H1 (cell line): ENCODE measurements around the gene NCK1. TPM values are rescaled to one million over a fixed set of nuclear protein-coding genes. Genes with fewer than 3 reads are reported as not detected.

ENCODE experiments used
- CTCF ChIA-PET: fragments of 300-600 bp; sonication (Branson Sonifier 250); formaldehyde crosslinking; loops from one replicate; lab custom pipeline; 2021; ENCODE audit not compliant: partially characterized antibody; lab: Charles Lee
- POLR2A ChIA-PET: fragments of 300-600 bp; sonication (Branson Sonifier 250); formaldehyde crosslinking; loops from one replicate; lab custom pipeline; 2021; ENCODE audit warnings: inconsistent platforms; ENCODE audit not compliant: partially characterized antibody; lab: Charles Lee
- DNase-seq, 2 experiments: peaks; one replicate each; pipeline versions ENCODE4 v3.0.0 to v3.0.0-alpha.2; 2010 to 2022; ENCODE audit warnings: low spot score in 2 of 2, low read depth in 1 of 2, mixed read lengths in 1 of 2
- FAIRE-seq: peaks from 2 replicates; lab custom pipeline; 2011; peaks lifted over from hg19 to GRCh38; lab: Jason Lieb, UNC
- H2AFZ ChIP-seq: 2 replicates; pipeline ENCODE4 v1.8.1; 2012; ENCODE audit warnings: low read length, inconsistent platforms
- H2AK5ac ChIP-seq: 2 replicates; pipeline ENCODE4 v1.6.1; 2013; ENCODE audit warnings: low read depth, low read length
- H2BK120ac ChIP-seq: replicated peaks from 2 replicates; pipeline ENCODE3; 2013; ENCODE audit warnings: low read depth, low read length, inconsistent platforms
- H2BK12ac ChIP-seq: 2 replicates; pipeline ENCODE4 v1.6.1; 2013; ENCODE audit warnings: low read depth, low read length
- H2BK15ac ChIP-seq: 2 replicates; pipeline ENCODE4 v1.6.1; 2013; ENCODE audit warnings: low read length
- H2BK20ac ChIP-seq: 2 replicates; pipeline ENCODE4 v1.6.1; 2013; ENCODE audit warnings: low read length
- H2BK5ac ChIP-seq: 2 replicates; pipeline ENCODE4 v1.6.1; 2013; ENCODE audit warnings: low read depth, low read length
- H3K14ac ChIP-seq: 2 replicates; pipeline ENCODE4 v1.6.1; 2013; ENCODE audit warnings: inconsistent platforms; ENCODE audit not compliant: insufficient read length
- H3K18ac ChIP-seq: 2 replicates; pipeline ENCODE4 v1.6.1; 2013; ENCODE audit warnings: low read length; ENCODE audit errors: extremely low read depth
- H3K23ac ChIP-seq: 2 replicates; pipeline ENCODE4 v1.6.1; 2013; ENCODE audit warnings: inconsistent platforms; ENCODE audit not compliant: insufficient read length
- H3K23me2 ChIP-seq: 2 replicates; pipeline ENCODE4 v1.6.1; 2013; ENCODE audit warnings: low read depth, low read length
- H3K27ac ChIP-seq: 2 replicates; pipeline ENCODE4 v1.6.1; 2011; ENCODE audit warnings: low read depth, low read length, inconsistent platforms
- H3K27me3 ChIP-seq, 4 experiments: replicated peaks in 1 of 4; 1 replicate in 1 of 4; 2 replicates in 3 of 4; pipeline versions ENCODE4 v1.6.1 to v1.8.1; 2011 to 2013; ENCODE audit warnings: low read length in 3 of 4, mild to moderate bottlenecking in 3 of 4, inconsistent platforms in 2 of 4, mixed read lengths in 2 of 4, moderate library complexity in 1 of 4; ENCODE audit not compliant: control insufficient read depth in 3 of 4, insufficient read depth in 3 of 4; ENCODE audit errors: extremely low read depth in 1 of 4
- H3K36me3 ChIP-seq, 4 experiments: 2 replicates each; pipeline versions ENCODE4 v1.6.1 to v1.8.1; 2011 to 2013; ENCODE audit warnings: mild to moderate bottlenecking in 4 of 4, low read length in 3 of 4, moderate library complexity in 2 of 4, control low read depth in 1 of 4, inconsistent platforms in 1 of 4; ENCODE audit not compliant: insufficient read depth in 4 of 4, control insufficient read depth in 2 of 4
- H3K4ac ChIP-seq: replicated peaks from 2 replicates; pipeline ENCODE3; 2013; ENCODE audit warnings: low read length, low read depth, mixed read lengths, inconsistent platforms; ENCODE audit not compliant: insufficient read length
- H3K4me1 ChIP-seq, 4 experiments: replicated peaks in 1 of 4; 1 replicate in 1 of 4; 2 replicates in 3 of 4; pipeline versions ENCODE4 v1.6.1 to v1.8.1; 2011 to 2013; ENCODE audit warnings: low read length in 3 of 4, inconsistent platforms in 2 of 4, mixed read lengths in 1 of 4; ENCODE audit not compliant: insufficient read depth in 4 of 4, control insufficient read depth in 3 of 4
- H3K4me2 ChIP-seq, 2 experiments: 2 replicates each; pipeline versions ENCODE4 v1.6.1 to v1.8.1; 2011 to 2013; ENCODE audit warnings: low read depth in 2 of 2, low read length in 2 of 2, control low read depth in 1 of 2, inconsistent platforms in 1 of 2, mild to moderate bottlenecking in 1 of 2; ENCODE audit not compliant: insufficient read depth in 1 of 2
- H3K4me3 ChIP-seq, 4 experiments: fragments of 200-600, 300-600 bp in 1 of 4; sonication (generic), shearing (Covaris generic), sonication (Bioruptor Twin) in 1 of 4; 2 replicates each; pipeline versions ENCODE4 v1.5.1 to v1.8.1; 2011 to 2016; ENCODE audit warnings: low read length in 4 of 4, low read depth in 3 of 4, control low read depth in 2 of 4, inconsistent platforms in 2 of 4, mild to moderate bottlenecking in 2 of 4, mixed read lengths in 1 of 4, moderate library complexity in 1 of 4; ENCODE audit not compliant: insufficient read depth in 2 of 4; ENCODE audit errors: extremely low read depth in 1 of 4
- H3K56ac ChIP-seq: replicated peaks from 2 replicates; pipeline ENCODE3; 2013; ENCODE audit warnings: low read depth, mild to moderate bottlenecking, mixed read lengths, low read length, inconsistent platforms; ENCODE audit not compliant: insufficient read length
- H3K79me1 ChIP-seq: 2 replicates; pipeline ENCODE4 v1.6.1; 2013; ENCODE audit warnings: low read depth, low read length, control low read depth
- H3K79me2 ChIP-seq, 2 experiments: 2 replicates each; pipeline versions ENCODE4 v1.6.1 to v1.8.1; 2012 to 2013; ENCODE audit warnings: low read length in 2 of 2, mild to moderate bottlenecking in 2 of 2, inconsistent platforms in 1 of 2; ENCODE audit not compliant: insufficient read depth in 2 of 2, control insufficient read depth in 1 of 2
- H3K9ac ChIP-seq, 4 experiments: replicated peaks in 1 of 4; 1 replicate in 1 of 4; 2 replicates in 3 of 4; pipeline versions ENCODE4 v1.6.1 to v1.8.1; 2011 to 2013; ENCODE audit warnings: low read depth in 3 of 4, low read length in 3 of 4, control low read depth in 2 of 4, mild to moderate bottlenecking in 2 of 4, moderate library complexity in 2 of 4, inconsistent platforms in 1 of 4; ENCODE audit errors: extremely low read depth in 1 of 4
- H3K9me3 ChIP-seq, 2 experiments: 2 replicates each; pipeline versions ENCODE4 v1.6.1 to v1.8.1; 2012 to 2013; ENCODE audit warnings: mild to moderate bottlenecking in 2 of 2, moderate library complexity in 2 of 2, control low read depth in 1 of 2, inconsistent platforms in 1 of 2, low read depth in 1 of 2, low read length in 1 of 2, mixed read lengths in 1 of 2; ENCODE audit not compliant: insufficient read depth in 2 of 2
- H4K20me1 ChIP-seq, 2 experiments: replicated peaks in 1 of 2; 2 replicates each; pipeline versions ENCODE3 to v1.8.1; 2011 to 2013; ENCODE audit warnings: inconsistent platforms in 2 of 2, low read length in 2 of 2, mild to moderate bottlenecking in 1 of 2; ENCODE audit not compliant: insufficient read depth in 2 of 2, control insufficient read depth in 1 of 2
- H4K5ac ChIP-seq: 2 replicates; pipeline ENCODE4 v1.6.1; 2013; ENCODE audit warnings: low read length, low read depth, mixed read lengths, inconsistent platforms; ENCODE audit not compliant: insufficient read length
- H4K8ac ChIP-seq: 2 replicates; pipeline ENCODE4 v1.8.0; 2013; ENCODE audit warnings: mild to moderate bottlenecking, moderate library complexity, low read length, inconsistent platforms; ENCODE audit not compliant: insufficient read depth; ENCODE audit errors: extremely low read depth
- H4K91ac ChIP-seq: replicated peaks from 2 replicates; pipeline ENCODE3; 2013; ENCODE audit warnings: low read length, mixed read lengths, inconsistent platforms; ENCODE audit not compliant: insufficient read length
- BACH1 ChIP-seq: IDR thresholded peaks from 2 replicates; pipeline ENCODE4 v1.6.1; 2012; ENCODE audit warnings: low read length, improper control_type of control experiment
- GABPA ChIP-seq: IDR thresholded peaks from 2 replicates; pipeline ENCODE4 v1.6.1; 2011; ENCODE audit warnings: mild to moderate bottlenecking, low read length, moderate library complexity, borderline replicate concordance; ENCODE audit not compliant: insufficient read depth
- WGBS, 2 experiments: shearing (Covaris generic) in 1 of 2; methylation state at CpG; one replicate each; pipeline versions ENCODE4 v1.1.6 to v1.1.7; 2013 to 2015; ENCODE audit warnings: low lambda C conversion rate in 2 of 2, mixed read lengths in 2 of 2, inconsistent platforms in 1 of 2, low coverage in 1 of 2, missing lambda C conversion rate in 1 of 2; ENCODE audit not compliant: insufficient replicate concordance in 2 of 2, insufficient coverage in 1 of 2, insufficient read length in 1 of 2; ENCODE audit errors: extremely low coverage in 1 of 2, missing lambda C conversion rate in 1 of 2; 5-methylcytosine and 5-hydroxymethylcytosine counted together
- polyA plus RNA-seq, 7 experiments: library from polyadenylated mRNA; depleted of rRNA in 3 of 7; stranded (reverse) in 5 of 7; unstranded in 2 of 7; fragments of >200 nt in 5 of 7; fragments of 200-250 nt in 2 of 7; gene quantifications; 1 replicate in 5 of 7; 2 replicates in 1 of 7; 4 replicates in 1 of 7; pipeline versions ENCODE4 v1.2.1 to v1.2.3, GENCODE V29; 2011 to 2013; ENCODE audit warnings: missing spikeins in 2 of 7, mixed read lengths in 2 of 7
- total RNA-seq: library from RNA; stranded (reverse); fragmentation: NEBNext Ultra II Directional; extraction: Animal tissue kit (Norgen Biotek cat#: 25700); gene quantifications from 2 replicates; pipeline ENCODE4 v1.2.1, GENCODE V29; 2021

Gene NCK1
- total and polyA plus RNA-seq, 2 of the 8 experiments (the other 6 are each of a cell fraction or from before 2014, with no cell fraction given): 10.0 to 28.5 TPM

DNA sequence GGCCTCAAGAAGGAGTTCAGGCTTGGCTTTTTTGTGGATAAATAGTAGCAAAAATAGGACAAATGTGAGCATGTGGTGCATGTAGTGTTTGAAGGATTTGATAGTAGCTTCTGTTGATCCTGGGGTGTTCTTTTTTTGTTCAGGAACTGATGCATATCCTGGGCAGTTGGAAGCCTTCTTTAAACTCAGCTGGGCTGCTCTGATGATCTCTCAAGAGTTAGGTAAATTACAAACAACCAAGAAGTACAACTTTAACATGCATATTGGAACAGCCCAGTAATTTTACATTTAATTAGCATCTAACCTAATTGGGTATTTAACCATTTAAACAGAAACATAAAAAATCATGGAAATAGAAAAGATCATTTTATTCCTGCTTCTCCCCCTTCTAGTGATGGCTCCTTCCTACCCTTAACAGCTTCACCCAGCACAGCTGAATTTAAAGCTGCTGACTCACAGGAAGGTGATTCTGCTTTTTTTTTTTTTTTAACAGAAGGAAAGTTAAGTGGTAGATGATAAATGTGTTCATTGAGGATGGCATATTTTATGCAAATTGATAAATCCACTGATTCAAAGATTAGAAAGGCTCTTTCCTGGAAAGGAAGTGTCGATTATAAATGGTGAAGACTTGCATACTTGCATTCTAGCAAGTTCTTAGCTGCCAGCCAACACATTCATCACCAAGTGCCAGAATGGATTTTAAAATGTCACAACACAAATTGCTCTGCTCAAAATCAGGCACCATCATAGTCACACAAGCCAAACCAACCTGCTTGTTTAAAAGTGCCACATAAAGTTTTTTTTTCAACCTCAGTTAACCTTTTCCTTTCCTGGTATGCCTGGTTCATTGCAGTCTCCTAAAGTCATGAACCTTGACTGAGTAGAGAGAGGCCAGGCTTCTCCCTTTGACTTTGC is 23.1 kb upstream of the NCK1 start:
- H3K4me2 ChIP-seq: no peak overlapping the region

More for the DNA sequence above, 23.1 kb upstream of the NCK1 start:
- Histone ChIP-seq H3K23me2 (no peaks in the 10 kb centered on the region), H2BK120ac (no peak overlapping the region), H4K20me1 (peaks cover 0 to 2% of the 10 kb centered on the region in 2 experiments), H2BK12ac (no peak overlapping the region), H3K4ac (no peak overlapping the region), H4K8ac (no peak overlapping the region), H3K27me3 (no peaks in the 10 kb centered on the region; a peak in 1 of 7 replicates), H3K36me3 (peaks cover 0 to 7% (median 0%) of the 10 kb centered on the region in 4 experiments; a peak in 2 of 8 replicates), H3K4me1 (0 out of 7 replicates have a peak, but pooled peaks cover 0 to 3% (median 0%) of the 10 kb centered on the region in 4 experiments), H3K9me3 (no peaks in the 10 kb centered on the region), H3K4me3 (no peak overlapping the region), H4K91ac (no peak overlapping the region), H2BK5ac (no peak overlapping the region; the same call in 1 of the 2 replicates), H3K9ac (no peak overlapping the region), H3K27ac (no peak overlapping the region), H4K5ac (no peak overlapping the region), H2AK5ac (no peak overlapping the region), H3K23ac (no peak overlapping the region), H3K18ac (no peak overlapping the region), H3K79me2 (0 out of 4 replicates have a peak, but pooled peaks cover 0 to 8% of the 10 kb centered on the region in 2 experiments), H2AFZ (no peak overlapping the region), H3K14ac (no peak overlapping the region), H3K79me1 (peaks cover 2% of the 10 kb centered on the region; the same call in 1 of the 2 replicates), H2BK15ac (no peak overlapping the region), H2BK20ac (no peak overlapping the region), H3K56ac (no peak overlapping the region)
- ChIA-PET POLR2A (interaction anchor here (3.3 kb wide), 1 partner anchor 22 kb away, joined by 14 read pairs; the partner anchor contains the start of gene NCK1), CTCF (interaction anchor here (0.7 kb wide), 1 partner anchor 622 kb away, joined by 3 read pairs; no protein-coding TSS in a partner anchor)
- no peak for FAIRE-seq
- WGBS, 2 experiments: 89% methylated on average over 1 of the region's 1 CpG; no CpG with 5 or more reads in 1 of the 2 experiments
- no peak for DNase-seq
- TF ChIP-seq GABPA (no peak), BACH1 (peak; percentile 70; the same call in 1 of the 2 replicates)
